Stimulated activated CD4-positive, alpha-beta T cell treated with anti-CD3 and anti-CD28 coated beads, Interleukin-1b, Interleukin-23, amount 100 ng/mL, for 24 hours (primary cell): ENCODE measurements around the gene PHLPP1.

ENCODE experiments used
- DNase-seq, 4 experiments: peaks; one replicate each; pipeline ENCODE4 v3.0.0-alpha.2; 2020; ENCODE audit warnings: low read depth in 4 of 4, low spot score in 1 of 4

Gene PHLPP1

GRCh38 chr18:62976227-62976626, 260.9 kb downstream of the PHLPP1 start:
- DNase-seq = no peak

DNA sequence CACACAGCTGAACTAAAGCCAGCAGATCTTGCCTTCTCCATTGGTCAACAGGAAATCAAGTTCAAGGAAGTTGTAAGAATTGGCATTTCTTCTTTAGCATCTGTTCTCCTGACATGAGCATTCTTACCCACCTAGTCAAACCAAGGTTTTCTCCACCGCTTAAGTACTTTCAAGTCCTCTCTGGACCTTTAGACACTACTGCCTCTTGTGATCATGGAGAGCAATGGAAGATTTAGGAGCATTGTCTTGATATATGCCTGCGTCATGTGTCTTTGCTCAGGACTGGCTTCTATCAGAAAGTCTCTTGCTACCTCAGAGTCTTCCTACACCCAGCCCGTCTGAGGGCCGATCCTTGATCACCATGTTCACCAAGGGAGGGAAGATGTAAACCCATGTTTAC, 262.2 kb downstream of the PHLPP1 start:
- DNase-seq = no peak

DNA sequence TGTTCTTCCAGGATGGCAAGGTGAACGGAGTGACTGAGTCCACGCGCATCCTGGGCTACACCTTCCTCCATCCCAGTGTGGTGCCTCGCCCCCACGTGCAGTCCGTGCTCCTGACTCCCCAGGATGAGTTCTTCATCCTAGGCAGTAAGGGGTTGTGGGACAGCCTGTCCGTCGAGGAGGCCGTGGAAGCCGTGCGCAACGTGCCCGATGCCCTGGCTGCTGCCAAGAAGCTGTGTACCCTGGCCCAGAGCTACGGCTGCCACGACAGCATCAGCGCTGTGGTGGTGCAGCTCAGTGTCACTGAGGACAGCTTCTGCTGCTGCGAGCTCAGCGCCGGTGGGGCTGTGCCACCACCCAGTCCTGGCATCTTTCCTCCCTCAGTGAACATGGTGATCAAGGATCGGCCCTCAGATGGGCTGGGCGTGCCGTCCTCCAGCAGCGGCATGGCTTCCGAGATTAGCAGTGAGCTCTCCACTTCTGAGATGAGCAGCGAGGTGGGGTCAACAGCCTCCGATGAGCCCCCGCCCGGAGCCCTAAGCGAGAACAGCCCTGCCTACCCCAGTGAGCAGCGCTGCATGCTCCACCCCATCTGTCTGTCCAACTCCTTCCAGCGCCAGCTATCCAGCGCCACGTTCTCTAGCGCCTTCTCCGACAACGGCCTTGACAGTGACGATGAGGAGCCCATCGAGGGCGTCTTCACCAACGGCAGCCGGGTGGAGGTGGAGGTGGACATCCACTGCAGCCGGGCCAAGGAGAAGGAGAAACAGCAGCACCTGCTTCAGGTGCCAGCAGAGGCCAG, 263.1 kb downstream of the PHLPP1 start:
- DNase-seq = no peak

DNA sequence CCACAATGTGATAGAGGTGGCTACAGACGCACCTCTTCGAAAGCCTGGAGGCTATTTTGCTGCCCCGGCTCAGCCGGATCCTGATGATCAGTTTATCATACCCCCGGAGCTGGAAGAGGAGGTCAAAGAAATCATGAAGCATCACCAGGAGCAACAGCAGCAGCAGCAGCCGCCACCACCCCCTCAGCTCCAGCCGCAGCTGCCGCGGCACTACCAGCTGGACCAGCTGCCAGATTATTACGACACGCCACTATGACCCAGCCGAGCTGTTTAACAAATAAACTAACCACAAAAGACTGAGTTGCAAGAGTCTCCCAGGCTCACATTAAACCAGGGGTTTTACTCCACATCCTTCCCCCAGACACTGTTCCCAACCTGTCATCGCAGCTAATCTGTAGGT, 263.8 kb downstream of the PHLPP1 start:
- DNase-seq = no peak

DNA sequence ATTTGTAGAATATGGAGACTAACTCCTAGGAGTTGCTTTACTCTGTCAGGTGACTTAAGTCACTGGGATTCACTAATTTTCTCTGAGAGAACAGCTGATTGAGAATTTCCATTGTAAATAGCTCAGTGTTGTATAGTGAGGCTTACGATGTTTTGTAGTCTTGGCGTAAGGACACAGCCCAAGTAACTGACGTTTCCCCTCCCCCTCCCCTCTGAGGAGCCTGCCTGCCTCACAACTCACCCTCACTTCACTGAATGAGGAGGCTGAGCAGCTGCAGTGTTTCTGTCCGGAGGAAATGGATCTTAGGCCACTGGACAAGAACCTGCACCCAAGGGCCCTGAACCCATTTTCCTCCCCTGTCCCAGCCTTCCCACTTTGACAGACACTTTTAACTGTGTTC, 264.6 kb downstream of the PHLPP1 start:
- DNase-seq = no peak

GRCh38 chr18:62981566-62981965, 266.2 kb downstream of the PHLPP1 start:
- DNase-seq = no peak

DNA sequence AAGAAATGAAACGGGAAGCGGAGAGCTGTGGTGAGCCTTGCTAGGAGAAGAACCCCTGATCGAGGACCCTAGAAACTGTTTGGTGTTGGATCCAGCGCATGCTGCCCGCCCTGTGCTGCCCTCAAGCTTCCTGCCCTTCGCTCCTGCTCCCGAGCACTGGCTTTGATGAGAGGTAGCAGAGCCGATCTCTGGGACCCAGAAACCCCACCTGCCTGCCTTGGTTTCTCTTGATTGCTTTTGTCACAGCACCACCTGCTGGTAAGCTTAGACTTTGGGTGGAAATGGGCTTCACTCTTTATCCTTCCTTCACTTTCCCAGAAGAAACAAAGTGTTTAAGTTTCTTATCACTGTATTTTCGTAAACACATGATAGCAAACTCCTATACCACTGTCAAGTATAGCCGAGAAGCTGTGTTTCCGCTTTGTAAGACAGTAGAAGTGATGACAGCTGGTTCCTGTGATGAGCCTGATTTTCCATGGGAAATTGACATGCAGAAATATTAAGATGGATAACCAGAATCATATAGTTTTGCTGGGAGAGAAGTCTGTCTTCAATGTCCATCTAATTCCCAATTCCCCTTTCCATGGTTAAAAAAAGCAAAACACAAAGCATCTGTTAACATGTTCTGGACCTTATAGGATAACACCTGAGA, 267.4 kb downstream of the PHLPP1 start:
- peak; percentile 16 to 51 (median 40) for DNase-seq

DNA sequence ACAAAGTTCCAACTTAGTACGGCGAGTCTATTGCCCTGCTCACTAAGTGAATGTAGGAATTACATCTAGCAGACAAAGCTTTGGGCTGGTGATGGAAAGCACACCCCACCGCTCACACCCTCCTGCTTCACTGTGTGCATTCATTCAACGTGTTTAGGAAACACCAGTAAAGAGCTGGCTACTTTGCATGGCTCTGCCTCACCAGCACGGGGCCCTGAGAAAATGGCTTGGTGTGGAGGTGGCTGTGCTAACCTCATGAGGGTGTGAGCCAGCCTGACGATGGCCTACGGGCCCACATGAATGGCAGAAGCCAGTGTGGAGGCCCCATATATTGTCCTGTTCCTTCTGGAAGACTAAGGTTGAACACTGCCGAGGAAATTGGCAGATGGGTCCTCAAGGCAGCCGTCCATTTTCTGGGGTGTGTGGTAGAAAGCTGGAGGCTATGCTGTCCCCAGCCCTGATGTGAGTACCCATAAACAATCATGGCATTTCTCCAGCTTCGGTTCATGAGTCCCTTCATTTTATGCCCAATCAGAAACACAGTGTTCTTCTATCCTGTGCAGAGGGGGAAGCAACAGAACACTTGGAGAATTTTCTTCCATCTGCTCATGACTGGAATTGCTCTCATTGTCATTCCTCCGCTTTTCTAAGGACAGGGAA, 269.4 kb downstream of the PHLPP1 start:
- no peak for DNase-seq

DNA sequence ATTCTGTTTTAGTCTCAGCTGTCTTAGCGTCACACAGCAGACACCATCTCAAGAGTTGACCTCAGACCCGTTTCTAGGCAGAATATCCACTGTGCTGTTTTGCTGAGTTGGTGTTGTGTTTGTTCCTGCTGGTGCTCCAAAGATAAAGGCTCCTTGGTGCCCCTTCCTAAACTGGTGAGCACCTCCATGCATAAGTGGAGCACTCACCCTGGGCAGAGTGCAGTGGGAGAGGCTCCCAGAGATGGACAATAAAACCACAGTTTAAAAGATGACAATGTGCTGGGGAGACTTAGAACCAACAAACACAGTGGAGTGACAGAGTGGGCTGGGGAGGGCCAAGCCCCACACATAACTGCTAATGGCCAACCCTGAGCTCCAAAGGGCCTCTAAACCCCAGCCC, 271.1 kb downstream of the PHLPP1 start:
- no peak for DNase-seq

DNA sequence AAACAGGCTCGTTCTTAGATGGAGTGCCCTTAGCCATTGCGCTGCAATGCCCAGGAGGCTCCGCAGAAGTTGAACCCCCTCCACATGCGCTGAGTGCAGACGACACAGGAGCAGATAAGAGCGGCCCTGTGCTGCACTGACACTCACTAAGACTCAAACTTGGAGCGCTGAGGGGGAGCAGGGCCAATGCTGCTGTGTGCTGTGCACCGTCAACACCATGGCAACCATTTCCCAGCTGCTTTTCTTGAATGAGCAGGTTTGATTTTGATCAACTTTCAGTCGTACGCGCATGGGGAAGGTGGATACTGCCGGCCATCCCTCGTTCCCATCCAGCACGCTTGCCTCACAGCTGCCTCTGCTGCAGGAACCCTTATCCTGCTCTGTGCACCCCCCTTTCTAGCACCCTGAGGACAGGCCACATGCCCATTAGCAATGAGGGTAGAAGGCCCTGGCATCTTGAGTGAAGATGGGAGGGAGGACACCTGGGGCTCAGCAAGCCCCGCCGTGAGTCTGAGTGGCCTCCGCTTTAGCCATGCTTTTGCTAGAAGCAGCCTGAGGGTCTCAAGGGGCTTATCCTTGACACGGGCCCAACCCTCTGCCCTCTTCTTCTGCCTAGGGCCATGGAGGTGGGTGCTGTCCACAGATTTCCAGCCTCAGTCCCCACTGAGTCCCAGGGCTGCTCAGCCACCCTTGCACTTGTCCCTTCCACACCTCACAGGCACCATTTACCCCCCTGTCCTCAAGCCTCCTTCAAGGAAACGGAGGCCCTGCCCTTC, 271.9 kb downstream of the PHLPP1 start:
- no peak for DNase-seq

GRCh38 chr18:62987859-62988258, 272.5 kb downstream of the PHLPP1 start:
- no peak for DNase-seq

GRCh38 chr18:62988471-62988870, 273.1 kb downstream of the PHLPP1 start:
- no peak for DNase-seq

GRCh38 chr18:62989195-62989594, 273.9 kb downstream of the PHLPP1 start:
- no peak for DNase-seq

DNA sequence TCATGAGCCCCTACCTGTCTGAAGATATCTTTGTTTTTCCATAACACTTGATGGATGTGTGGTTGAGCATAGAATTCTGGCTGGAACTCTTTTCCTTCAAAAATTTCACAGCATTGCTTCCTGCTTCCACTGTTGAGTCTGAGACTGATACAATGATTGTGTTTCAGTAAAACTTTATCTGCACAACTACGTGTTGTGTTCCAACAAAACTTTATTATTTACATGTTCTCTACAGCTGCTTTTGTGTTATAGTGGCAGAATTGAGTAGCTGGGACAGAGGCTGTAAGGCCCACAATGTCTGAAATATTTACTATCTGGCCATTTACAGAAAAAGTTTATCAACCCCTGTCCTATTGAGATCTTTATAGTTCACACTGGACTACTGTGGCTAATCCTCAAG, 275.3 kb downstream of the PHLPP1 start:
- no peak for DNase-seq

- no peak for DNase-seq
Observed at GRCh38 chr18:62991389-62991788, 276.0 kb downstream of the PHLPP1 start.

DNA sequence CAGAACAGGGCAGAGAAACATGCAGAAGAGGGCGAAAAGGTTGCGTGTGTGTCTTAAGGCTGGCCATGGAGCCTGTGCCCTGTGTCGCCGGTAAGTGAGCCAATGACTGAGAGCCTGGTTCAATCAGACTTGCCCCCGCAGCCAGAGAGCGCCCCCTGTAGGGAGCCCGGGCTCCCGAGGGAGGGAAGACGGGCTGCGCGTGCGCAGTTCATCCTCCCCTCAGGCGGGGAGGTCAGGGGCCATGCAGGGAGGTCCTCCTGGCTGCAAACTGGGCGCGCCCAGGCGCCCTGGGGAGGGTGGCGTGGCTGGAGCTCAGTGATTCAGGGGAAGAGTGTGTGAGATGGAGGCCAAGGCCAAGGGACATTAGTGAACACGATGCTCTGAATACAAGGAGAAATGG, 276.6 kb downstream of the PHLPP1 start:
- DNase-seq = no peak

- no peak for DNase-seq
Observed at GRCh38 chr18:62992877-62993365, 277.6 kb downstream of the PHLPP1 start.

GRCh38 chr18:62996566-62996965, 281.2 kb downstream of the PHLPP1 start:
- DNase-seq = no peak

DNA sequence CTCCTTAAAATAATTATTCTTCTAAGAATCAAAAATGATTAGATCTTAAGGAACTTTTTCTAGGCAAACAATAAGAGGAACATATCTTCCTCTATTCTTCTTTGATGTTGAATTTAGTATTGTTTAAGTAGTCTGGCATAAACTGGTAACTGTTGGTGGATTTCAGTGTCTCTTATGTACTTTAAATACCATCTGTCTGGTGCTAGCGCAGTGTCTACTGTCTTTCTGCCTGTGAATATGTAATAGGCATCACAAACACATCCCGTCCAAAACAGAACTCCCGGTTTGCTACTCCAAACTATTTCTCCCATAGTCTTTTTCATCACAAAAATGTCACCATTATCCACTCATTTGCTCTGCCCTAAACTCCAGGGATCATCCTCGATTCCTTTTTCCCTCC, 281.7 kb downstream of the PHLPP1 start:
- no peak for DNase-seq

- no peak for DNase-seq
Observed at GRCh38 chr18:62998443-62998842, 283.1 kb downstream of the PHLPP1 start.

DNA sequence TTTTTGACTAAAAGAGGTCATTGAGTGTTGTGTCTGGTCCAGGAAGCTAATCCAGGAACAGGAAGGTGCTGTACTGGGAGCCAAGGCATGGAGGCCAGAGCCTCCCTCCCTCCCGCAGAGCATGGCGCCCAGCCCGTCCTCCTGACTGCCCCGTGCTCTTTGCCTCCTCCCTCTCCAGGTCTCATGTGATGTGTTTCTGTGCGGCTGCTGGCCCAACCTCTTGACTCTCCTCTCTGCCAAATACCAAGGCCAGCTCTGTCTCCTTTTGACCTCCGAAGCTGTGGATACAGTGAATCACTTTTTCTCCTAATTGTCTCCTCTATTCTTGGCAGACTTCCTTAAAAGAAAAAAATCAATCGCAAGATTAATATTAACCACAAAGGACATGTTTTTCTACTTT, 284.1 kb downstream of the PHLPP1 start:
- no peak for DNase-seq
